ELF-1 (cell line): ENCODE measurements around the gene CD8A.
A peak's percentile ranks its signal among the peaks of the same experiment; 100 is the strongest.
"Not testable (repeated sequence)": the region's sequence is repeated elsewhere in the genome, so short reads cannot be mapped to it uniquely, and the experiment has no call there.

Experiments
- DNase-seq: peaks from one replicate; pipeline ENCODE4 v3.0.0-alpha.2; 2016; ENCODE audit warnings: low read depth, low spot score

Gene CD8A

DNA sequence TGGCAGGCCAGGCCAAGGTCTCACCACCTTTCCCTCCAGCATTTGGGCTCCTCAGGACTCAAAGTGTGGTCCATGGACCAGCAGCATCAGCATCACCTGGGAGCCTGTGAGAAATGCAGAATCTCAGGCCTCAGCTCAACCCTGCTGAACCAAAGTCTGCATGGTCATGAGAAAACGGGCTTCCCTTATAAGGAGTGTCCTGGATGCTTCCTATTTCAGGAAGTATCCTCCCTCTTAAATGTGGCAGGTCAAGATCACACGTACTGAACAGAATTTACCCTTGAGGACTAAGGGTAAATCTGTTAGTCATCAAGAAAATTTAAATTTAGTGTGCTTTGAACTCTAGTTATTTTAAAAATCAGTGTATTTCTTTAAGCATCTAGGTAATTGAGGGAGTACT is 11.8 kb downstream of the CD8A start:
- DNase-seq = no peak

DNA sequence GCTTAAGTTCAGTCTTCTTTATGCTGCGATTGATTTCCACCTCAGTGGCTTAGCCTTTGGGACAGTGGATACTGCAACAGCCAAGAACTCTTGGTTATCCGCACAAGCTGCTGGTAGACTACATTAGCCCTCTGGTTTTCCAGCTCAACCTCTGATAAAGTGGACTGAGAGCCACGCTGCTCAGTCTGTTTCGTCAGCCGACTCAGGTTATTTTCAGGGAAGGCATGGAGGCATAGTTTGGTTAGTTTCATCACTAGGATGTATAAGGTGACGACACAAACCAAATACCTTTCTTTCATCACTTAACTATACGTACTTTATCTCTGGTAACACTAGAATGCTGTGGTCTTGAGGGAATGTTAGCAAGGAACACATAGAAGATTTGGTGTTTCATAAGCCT is 14.2 kb downstream of the CD8A start:
- no peak for DNase-seq

DNA sequence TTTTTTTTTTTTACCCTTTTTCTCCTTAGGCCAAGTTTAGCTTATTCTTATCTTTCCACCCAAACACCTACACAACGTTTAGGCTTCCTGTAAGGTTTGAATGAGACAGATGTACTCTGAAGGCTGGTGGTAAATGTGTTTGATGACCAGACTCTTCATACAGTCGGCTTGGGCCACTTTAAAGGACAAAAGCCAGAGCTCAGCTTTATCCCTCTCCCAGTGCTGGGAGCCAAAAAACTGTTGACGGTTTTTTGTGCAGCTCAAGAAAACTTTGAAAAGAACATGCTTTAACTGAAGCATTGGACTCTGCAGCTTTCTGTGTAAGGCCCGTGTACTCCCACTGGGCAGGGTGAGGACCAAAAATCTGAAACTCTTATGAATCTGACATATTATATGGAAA is 15.4 kb downstream of the CD8A start:
- DNase-seq = no peak

DNA sequence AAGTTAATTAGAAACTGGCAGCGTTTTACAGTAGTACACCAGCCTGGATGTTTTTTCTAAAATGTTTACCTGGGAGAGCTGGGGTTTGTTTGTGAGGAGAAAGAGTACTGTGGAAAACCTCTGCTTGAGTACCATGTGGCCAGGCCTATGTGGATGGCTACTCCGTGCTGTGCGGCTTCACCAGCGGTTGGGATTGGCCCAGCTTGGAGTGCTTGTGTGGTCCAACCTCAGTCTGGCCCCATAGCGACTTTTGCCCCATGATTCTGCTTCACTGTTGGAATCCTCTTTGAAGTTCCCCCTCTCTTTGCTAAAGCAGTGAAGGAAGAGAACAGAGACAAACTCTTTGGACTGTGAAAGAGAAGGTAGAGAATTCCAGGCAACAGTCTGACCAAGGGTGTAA is 15.9 kb downstream of the CD8A start:
- DNase-seq = no peak

DNA sequence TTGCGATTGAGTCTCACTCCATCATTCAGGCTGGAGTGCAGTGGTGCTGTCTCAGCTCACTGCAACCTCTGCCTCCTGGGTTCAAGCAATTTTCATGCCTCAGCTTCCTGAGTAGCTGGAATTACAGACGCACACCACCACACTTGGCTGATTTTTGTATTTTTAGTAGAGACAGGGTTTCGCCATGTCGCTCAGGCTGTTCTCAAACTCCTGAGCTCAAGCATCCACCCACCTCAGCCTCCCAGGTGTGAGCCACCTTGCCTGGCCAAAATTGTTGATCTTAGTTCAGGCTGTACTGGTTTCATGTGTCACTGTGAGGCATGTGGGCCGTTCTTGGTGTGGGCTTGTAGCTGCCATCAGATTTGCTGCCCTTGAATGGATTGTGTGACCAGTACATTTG is 18.1 kb downstream of the CD8A start:
- no peak for DNase-seq

DNA sequence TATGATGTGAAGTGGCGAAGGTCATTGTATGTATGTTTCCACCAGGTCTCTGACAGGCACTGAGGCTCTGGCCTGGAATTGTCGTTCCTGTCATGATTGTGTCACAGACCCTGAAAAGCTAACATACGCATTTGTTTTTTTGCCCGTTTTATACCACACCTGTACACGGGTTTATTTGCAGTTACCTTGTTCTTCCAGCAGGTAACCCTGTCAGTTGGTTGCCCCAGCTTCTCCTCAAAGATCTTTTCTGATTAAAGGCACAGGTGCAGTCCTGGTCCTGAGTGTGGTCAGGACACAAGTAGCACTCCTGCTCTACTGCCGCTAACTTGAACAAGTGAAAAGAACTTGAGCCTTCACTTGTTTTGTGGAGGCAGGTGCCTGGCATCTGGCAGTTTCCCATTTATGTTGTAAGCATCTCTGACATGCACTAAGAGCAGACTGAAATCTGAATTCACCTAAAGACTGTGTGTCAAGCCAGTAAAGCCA is 19.9 kb downstream of the CD8A start:
- no peak for DNase-seq

DNA sequence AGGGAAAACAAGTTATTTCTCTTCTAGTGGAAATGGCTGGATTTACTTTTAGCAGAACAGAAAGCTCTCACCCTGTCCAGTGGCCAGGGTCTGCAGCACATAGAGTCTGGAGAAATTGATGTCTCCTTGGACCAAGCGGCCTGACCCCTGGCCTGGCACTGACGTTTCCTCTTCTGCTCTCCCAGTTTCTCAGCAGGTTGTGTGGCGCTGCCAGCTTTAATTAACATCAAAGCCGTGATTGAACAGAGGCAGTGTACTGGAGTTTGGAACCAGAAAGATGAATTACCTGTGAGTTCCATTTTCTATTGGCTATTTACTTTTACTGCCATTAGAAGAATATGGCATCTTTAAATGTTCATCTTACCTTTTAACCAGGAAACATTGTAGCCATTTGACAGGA is 20.9 kb downstream of the CD8A start:
- no peak for DNase-seq

DNA sequence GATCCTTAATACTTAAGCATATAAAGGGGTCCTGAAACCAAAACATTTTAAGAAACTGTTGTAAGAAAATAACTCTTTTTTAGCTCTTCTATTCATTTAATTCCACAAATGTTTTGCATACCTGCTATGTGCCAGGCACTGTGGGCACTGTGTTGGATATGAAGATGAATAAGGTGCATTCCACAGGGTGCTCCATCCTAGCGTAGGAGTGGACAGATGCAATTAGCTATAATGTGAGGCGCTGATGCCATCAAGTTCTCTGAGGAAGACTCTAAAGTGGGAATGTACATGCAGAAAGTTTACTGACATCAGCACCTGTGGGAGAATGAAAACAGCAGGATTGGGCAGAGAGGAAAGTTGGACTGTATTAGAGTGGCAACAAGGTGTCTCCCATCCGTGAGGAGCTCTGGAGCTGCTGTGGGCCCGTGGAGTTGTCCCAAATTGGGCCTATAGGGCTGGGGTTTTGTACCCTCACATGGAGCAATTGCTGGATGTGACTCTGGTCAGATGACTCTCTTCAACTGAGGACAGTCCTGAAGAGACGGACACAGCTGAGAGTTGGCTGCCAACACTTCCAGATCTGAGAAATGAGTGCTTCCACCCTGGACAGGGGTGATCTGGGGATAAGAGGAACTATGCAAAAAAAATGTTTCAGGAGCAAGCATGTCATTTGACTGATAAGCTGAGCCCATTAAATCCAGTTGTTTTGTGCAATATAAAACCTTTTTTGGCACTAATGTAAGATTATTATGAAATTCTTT is 22.3 kb downstream of the CD8A start:
- DNase-seq = no peak

DNA sequence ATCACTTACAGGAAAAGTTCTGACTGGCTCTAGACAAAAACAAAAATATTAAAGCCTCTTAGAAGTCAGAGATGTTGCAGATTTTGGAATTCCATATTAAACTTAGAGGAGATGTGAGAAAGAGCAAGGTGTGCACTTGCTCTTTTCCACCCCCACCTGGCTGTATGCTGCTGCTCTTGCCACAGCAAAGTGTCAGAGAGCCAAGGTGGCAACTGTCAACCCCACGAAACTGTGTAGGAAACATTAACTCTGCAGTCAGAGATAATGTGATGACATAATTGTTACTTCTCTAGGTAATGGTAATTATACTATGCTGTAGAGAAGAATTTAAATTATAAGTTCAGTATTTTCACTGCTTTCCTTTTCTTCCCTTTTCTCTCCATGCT is 25.4 kb downstream of the CD8A start:
- no peak for DNase-seq

DNA sequence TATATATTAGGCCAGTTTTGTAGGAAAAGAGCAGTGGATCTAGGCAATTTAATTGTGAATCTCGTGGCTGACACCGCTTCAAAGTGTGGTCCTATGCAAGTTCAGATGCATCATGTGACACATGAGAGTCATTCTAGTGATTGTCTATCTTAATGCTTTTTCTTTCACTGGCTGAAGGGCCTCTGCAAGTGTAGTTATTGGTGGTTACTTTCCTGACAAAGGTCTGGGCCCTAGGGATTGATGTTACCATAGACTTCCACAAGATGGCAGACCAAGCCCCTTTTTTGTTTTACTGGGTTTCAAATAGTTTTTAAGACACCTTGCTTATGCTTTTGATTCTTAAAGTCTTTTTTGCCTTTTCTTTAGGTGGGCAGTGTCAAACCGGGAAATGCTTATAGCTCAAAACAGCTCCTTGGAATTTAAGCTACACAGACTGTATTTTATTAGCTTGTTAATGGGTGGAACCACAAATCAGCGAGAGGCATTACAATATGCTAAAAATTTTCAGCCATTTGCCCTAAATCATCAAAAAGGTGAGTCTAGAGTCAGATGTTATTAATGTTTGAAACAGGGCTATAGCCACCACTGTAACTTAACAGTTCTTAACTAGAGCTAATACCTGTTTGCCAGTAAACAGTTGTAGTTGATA is 25.9 kb downstream of the CD8A start:
- DNase-seq = peak; percentile 62

DNA sequence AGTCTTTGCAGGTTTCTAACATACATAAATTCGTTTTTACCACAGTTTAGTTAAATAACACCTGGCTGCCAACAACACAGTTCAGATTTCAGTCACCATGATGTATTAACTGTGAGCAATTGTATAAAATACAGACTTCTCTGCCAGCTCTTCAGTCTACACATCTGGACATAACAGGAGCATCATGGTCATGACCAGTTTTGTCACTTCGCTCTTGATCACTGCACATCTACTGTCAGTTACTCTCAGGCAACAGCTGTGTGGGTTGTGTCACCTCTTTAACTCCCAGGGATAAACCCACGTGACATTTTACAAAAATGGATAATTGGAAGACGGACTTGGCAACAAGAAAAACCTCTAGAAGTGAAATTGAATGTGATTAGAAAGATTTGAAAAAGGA is 30.3 kb downstream of the CD8A start:
- no peak for DNase-seq

DNA sequence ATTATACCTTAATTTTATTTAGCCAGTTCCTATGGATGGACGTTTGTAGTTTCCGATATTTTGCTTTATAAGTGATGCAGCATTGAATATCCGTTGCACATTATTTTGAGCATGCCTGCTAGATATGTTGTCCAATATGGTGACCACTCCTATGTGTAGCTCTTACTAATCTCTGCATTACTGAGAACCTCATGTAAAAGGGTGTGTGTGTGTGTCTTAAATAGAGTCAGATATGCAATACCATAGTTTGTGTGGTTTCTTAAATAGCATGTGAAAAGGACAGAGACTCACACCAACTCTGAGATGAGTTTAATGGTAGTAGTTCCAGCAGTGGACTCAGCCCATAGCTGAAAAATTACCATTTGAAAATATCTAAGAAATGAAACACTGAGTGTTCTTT is 32.3 kb downstream of the CD8A start:
- DNase-seq = no peak

DNA sequence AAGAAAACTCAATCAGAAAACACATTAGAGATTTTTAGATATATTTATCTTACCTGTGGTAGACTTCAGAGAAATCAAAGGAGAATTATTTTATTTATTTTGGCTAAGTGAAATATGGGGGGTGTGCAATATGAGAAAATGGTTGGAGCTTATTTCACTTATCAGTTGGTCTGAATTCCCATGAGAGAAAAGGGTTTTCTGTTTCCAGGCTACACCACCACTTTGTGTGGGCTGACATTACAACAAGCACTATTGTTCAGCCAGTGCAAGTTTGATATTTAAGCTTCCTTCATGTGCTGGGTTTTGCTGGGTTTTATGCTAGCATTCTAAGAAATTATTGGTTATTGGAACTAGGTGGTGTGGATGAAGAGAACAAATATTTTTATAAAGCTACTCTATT is 37.1 kb downstream of the CD8A start:
- DNase-seq = no peak

DNA sequence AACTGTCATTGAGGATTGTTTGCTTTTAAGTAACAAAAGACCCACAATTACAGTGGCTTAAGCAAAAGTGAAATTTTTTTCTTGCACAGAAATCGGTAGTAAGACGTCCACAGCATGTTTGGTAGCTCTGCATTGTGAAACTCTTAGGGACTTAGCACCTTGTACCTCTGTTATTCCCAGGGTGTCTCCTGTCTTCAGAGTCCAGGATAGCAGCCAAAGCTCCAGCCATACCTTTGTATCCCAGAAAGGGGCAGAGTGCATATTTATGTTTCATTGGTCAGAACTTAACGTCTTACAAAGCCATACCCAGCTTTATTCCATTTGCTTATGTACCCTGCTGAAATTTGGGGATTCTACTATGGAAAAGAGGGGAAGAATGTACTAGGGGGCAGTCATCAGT is 37.8 kb downstream of the CD8A start:
- no peak for DNase-seq

DNA sequence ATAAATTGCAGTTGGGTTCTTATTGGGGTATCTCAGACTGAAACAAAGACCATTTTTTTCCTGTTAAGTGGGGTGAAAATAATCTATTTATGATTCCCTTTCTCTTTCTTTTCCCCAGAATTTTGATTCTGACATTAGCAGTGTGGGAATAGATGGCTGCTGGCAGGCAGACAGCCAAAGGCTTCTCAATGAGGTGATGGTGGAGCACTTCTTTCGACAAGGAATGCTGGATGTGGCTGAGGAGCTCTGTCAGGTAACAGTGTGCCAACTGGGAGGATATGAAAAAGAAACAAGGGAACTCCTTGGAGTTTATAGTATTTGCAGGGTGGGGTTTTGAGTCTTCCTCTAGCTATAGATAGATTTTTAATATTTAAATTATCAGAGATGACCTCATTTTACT is 38.9 kb downstream of the CD8A start:
- DNase-seq = no peak

DNA sequence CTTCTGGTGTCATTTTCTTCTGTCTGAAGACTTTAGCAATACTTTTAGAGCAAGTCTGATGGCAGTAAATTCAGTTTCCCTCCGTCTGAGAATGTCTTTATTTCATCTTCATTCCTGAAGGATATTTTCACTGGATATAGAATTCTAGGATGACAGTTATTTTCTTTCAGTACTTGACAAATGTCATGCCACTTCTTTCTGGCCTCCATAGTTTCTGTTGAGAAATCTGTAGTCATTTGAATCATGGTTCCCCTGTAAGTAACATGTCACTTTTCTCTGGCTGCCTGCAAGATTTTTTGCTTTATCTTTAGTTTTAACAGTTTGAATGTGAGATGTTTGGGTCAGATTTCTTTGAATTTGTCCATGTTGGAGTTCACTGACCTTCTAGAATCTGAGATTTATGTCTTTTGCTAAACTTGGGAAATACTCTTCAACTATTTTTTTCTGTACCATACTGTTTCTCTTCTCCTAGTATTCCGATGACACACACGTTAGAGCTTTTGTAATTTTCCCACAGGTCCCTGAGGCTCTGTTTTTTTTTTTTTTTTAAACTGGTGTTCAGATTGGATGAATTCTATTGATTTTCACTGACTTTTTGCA is 40.4 kb downstream of the CD8A start:
- DNase-seq = no peak

DNA sequence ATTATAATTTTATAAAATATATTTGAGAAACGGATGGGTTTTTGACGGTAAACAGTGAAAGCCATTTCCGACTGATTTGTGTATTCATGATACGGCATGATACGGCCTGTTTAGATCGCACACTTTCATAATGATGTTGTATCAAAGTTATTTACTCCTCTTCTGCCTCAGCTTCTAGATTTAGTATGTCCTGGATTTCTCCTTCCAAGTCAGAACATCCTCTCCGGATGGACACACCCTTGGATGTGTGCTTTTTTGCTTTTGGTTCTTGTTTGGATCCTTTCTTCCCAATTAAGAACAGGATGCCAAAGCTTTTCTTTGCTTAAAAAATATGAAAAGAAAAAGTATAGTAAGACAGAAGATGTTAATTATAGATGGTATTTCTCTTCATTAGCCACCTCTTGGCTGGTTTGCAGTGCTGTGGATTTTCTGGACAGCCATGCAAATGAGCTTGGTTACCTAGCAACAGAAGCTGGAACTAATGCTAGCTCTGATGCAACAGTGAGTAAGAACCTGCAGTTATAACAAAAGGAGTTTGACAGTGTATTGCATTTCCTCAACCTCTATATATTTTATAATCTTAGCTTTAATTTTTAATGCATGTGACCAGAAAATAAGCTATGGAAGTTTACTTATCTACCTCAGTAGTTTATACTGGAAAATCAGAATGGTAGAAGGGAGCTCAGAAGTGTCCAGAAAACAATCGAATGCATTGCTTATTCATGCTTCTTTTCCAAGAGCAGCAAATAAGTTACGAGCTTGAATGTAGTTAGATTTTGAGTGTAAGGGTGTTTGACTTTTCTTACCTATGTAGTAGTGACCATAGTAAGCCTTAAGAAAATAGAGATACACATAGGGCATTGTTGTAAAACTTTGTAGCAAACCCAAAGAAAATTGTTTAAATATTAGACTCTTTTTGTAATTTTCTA is 42.7 kb downstream of the CD8A start:
- DNase-seq = no peak

DNA sequence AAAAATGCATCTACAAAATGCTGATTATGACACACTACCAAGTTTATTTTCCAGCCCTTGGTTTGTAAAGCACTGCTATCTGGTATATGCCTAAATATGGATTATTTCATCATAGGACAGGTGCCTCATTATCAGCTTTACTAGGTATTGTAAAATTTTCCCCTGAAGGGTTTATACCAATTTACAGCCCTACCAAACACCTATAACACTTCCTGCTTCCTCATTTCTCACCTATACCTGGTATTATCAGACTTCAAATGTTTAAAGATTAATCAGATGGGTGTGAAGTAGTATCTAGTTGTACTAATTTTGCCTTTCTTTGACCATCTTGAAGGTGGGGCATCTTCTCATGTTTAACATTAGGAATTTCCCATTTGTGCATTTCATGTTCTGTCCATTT is 43.8 kb downstream of the CD8A start:
- DNase-seq = no peak

DNA sequence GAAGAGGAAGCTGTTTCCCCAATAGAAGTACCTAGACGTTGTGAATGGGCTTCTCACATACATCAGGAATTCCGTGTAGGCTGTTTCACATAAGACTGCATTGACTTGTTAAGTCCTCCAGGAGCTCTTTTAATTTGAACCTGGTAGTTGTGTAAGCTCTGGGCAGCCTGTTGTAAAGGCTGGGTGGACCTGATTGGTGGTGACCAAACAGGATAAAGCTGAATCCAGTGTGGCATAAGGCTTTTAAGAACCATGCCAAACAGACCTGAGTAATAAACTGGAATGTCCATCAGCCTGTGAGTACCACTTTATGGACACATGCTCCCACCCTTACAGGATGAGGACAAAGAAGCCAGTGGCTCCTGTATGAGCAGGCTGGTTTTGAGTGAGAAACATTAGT is 46.6 kb downstream of the CD8A start:
- no peak for DNase-seq

DNA sequence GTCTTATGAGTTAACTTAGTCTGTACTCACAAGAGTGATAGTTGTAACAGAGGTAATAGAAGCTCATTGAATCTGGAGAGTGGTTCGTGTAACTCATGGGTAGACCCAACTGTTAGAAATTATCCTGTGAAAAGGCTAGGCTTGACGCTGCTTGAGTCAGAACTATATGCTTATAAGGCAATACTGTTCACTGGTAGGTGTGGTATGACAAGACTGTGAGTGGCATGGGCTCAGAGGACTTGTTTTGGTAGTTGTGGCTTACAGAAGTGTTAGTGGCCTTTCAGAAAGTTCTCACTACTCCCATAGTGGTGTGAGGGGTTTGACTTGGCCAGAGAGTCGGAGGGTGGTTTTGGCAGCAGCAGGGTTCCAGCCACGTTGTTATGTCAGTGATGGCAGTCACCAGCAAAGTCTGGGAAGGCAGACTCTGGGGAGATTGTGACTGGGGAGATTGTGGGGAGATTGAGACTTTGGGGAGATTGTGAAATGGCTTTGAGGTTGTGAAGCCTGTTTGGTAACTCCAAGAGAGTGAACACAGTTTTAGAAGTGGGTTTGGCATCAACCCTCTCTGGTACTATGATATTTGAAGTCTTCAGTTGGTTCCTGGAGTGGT is 48.7 kb downstream of the CD8A start:
- not testable (repeated sequence) for DNase-seq

DNA sequence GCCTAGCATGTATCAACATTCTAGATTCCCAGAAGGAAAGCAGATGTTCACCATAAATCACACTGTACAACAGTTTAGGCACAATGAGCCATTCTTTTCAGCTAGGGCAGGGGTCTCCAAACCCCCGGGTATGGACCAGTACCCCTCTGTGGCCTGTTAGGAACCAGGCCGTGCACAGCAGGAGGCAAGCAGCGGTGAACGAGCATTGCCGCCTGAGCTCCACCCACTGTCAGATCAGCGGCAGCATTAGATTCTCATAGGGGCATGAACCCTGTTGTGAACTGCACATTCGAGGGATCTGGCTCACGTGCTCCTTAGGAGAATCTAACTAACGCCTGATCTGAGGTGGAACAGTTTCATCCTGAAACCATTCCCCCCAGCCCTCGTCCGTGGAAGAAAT is 50.8 kb downstream of the CD8A start:
- not testable (repeated sequence) for DNase-seq

DNA sequence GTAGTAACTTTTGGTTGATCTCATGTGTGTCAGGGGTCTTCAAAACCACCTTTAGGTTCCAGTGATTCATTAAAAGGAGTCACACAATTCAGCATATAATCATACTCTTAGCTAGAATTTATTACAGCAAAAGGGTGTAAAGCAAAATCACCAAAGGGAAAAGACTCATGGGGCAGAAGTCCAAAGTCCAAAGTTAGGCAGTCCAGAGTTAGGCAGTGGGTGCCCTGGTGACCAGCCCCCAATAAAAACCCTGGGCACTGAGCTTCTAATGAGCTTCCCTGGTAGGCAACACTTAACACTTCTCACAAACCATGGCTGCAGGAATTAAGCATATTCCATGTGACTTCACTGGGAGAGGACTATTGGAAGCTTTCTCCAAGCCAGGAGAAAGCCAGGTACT is 51.2 kb downstream of the CD8A start:
- DNase-seq = not testable (repeated sequence)
